Measurements from ENCODE around the gene ITGB4. TPM values are rescaled to one million over a fixed set of nuclear protein-coding genes. Genes with fewer than 3 reads are reported as not detected.

The ITGB4 gene
- total RNA-seq, 6 experiments from 2014 or later: 0.28 to 1.0 (median 0.76) TPM; not detected in 1

- Mint-ChIP-seq H3K27ac (no peak overlapping the region), H3K4me3 (no peak overlapping the region), H3K36me3 (ENCODE audit: low read depth) (no peaks in the 10 kb centered on the region; the same call in 1 of the 2 replicates), H3K9me3 (no peaks in the 10 kb centered on the region), H3K4me1 (ENCODE audit: low read depth) (no peaks in the 10 kb centered on the region), H3K27me3 (ENCODE audit: insufficient read depth) (no peaks in the 10 kb centered on the region; the same call in 1 of the 2 replicates)
- DNase-seq: no peak
- no peak for TF ChIP-seq CTCF (IDR thresholded peaks at IDR 0.05)
Observed at GRCh38 chr17:75765981-75766380, 44.7 kb downstream of the ITGB4 start.

- Mint-ChIP-seq H3K36me3 (ENCODE audit: low read depth) (no peaks in the 10 kb centered on the region), H3K9me3 (no peaks in the 10 kb centered on the region; the same call in 1 of the 2 replicates), H3K4me3 (no peak overlapping the region), H3K27ac (no peak overlapping the region), H3K27me3 (ENCODE audit: insufficient read depth) (peaks cover 11% of the 10 kb centered on the region), H3K4me1 (ENCODE audit: low read depth) (no peaks in the 10 kb centered on the region)
- no peak for TF ChIP-seq CTCF (IDR thresholded peaks at IDR 0.05)
- no peak for DNase-seq
Observed at GRCh38 chr17:75767881-75768280, 46.6 kb downstream of the ITGB4 start.

GRCh38 chr17:75769536-75769935 lies 48.3 kb downstream of the ITGB4 start:
- H3K4me1 Mint-ChIP-seq (ENCODE audit: low read depth): no peaks in the 10 kb centered on the region
- no peak overlapping the region for H3K4me3 Mint-ChIP-seq
- TF ChIP-seq CTCF (IDR thresholded peaks at IDR 0.05): no peak
- DNase-seq: no peak
- H3K36me3 Mint-ChIP-seq (ENCODE audit: low read depth): no peaks in the 10 kb centered on the region
- peaks cover 11% of the 10 kb centered on the region; the same call in 1 of the 2 replicates for H3K9me3 Mint-ChIP-seq
- H3K27ac Mint-ChIP-seq: no peak overlapping the region
- H3K27me3 Mint-ChIP-seq (ENCODE audit: insufficient read depth): peaks cover 27% of the 10 kb centered on the region

GRCh38 chr17:75771334-75772281 lies 50.3 kb downstream of the ITGB4 start:
- peaks cover 45% of the 10 kb centered on the region for H3K27me3 Mint-ChIP-seq (ENCODE audit: insufficient read depth)
- TF ChIP-seq CTCF (IDR thresholded peaks at IDR 0.05): peak; percentile 42; the same call in 1 of the 2 replicates
- H3K27ac Mint-ChIP-seq: no peak overlapping the region
- H3K4me3 Mint-ChIP-seq: no peak overlapping the region
- peaks cover 4% of the 10 kb centered on the region for H3K36me3 Mint-ChIP-seq (ENCODE audit: low read depth)
- peaks cover 6% of the 10 kb centered on the region for H3K4me1 Mint-ChIP-seq (ENCODE audit: low read depth)
- H3K9me3 Mint-ChIP-seq: peaks cover 11% of the 10 kb centered on the region; the same call in 1 of the 2 replicates
- DNase-seq: no peak

- H3K4me1 Mint-ChIP-seq (ENCODE audit: low read depth): peaks cover 23% of the 10 kb centered on the region
- DNase-seq: no peak
- peaks cover 55% of the 10 kb centered on the region for H3K27me3 Mint-ChIP-seq (ENCODE audit: insufficient read depth)
- H3K27ac Mint-ChIP-seq: peak overlapping the region; percentile 53
- TF ChIP-seq CTCF (IDR thresholded peaks at IDR 0.05): no peak
- H3K9me3 Mint-ChIP-seq: peaks cover 12% of the 10 kb centered on the region
- peaks cover 20% of the 10 kb centered on the region for H3K36me3 Mint-ChIP-seq (ENCODE audit: low read depth)
- H3K4me3 Mint-ChIP-seq: peak overlapping the region; percentile 59
Observed at GRCh38 chr17:75773121-75773807, 52.0 kb downstream of the ITGB4 start.

All from HFFc6 (cell line).